Stimulated activated CD4-positive, alpha-beta T cell treated with anti-CD3 and anti-CD28 coated beads, TNF-alpha, amount 100 ng/mL, for 4 hours (primary cell): ENCODE results near the gene GRPEL2.
"Not testable (repeated sequence)": the region's sequence is repeated elsewhere in the genome, so short reads cannot be mapped to it uniquely, and the experiment has no call there.

Experiments used
- DNase-seq, 3 experiments: peaks; one replicate each; pipeline ENCODE4 v3.0.0-alpha.2; 2020; ENCODE audit warnings: low read depth in 3 of 3

Gene GRPEL2

DNA sequence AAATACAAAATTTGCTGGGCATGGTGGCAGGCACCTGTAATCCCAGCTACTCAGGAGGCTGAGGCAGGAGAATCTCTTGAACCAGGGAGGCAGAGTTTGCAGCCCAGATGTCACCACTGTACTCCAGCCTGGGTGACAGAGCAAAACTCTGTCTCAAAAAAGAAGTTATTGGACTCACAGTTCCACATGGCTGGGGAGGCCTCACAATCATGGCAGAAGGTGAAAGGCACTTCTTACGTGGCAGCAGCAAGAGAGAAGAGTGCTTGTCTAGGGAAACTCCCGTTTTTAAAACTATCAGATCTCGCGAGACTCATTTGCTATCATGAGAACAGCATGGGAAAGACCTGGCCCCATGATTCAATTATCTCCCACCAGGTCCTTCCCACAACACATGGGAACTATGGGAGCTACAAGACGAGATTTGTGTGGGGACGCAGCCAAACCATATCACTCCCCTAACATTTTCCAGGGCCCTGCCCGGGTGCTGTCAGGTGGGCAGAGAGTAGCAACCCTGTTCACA is 53.5 kb downstream of the GRPEL2 start:
- DNase-seq, result not testable (repeated sequence)

DNA sequence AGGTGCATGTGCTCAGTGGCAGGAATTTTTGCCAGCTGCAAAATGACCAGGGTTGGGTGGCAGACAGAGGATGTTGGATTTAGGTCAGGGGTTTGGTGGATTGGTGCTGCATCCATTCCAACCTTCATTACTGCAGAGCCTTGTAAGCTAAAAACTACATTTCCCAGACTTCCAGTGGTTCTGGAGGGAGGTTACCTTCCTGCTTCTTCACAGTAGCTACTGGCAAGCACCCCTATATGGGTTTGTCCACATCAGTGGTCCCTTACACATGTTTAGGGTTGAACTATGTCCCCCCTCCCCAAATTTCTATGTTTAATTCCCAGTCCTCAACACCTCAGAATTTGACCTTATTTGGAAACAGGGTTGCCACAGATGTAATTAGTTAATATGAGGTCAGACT is 54.5 kb downstream of the GRPEL2 start:
- DNase-seq, result no peak

DNA sequence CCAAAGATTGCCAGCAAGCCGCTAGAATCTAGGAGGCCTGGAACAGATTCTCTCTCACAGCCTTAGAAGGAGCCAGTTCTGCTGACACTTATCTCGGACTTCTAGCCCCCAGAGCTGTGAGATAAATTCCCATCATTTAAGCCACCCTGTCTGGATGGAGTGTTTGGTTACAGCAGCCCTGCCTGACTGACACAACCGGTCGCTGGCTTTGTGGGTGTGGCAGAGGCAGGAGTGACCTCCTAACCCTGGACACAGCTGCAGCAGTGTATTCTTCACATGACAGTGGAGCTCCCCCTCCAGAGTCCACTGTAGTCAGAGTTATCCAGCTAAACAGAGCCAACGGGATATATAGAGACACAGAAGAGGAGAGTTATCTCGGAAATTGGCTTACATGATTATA is 55.0 kb downstream of the GRPEL2 start:
- no peak for DNase-seq

DNA sequence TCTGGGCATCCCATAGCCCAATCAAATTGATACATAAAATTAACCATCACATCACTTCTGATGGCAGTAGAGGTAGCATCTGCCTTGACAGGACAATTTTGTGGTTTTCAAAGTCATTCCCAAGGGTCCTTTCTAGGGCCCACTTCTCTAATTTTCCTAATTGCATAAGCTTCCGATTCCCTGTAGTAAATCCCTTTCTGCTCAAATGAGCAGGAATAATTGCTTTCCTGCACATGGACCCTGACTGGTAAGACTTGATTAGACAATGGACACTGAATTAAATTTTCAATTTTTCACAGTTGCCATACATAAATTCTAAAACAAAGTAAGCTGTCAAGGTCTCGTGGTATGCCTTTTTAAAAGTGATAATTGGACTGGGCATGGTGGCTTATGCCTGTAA is 55.8 kb downstream of the GRPEL2 start:
- DNase-seq, result no peak

DNA sequence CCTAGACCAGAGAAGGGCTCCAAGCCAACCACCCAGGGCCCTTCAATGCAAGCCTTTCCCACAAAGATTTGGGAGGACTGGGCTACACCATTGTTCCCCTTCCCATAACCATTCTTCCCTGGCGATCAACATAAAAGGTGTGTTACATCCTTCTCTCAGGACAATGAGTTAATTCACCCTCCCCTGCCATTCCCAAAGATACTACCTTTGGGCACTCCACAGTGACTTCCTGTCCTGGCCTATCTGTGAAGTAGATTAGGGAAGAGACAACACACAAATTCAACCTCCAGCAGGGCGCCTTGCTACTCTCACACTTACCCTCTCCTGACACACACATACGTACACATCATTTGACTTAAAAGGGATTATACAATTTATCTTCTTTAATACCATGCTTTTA is 57.0 kb downstream of the GRPEL2 start:
- no peak for DNase-seq
